HEK293 (cell line): ENCODE results near the gene PCAT6.

Source experiments
- CTCF ChIA-PET: fragments of 350-600 bp; formaldehyde crosslinking; extraction: SDS; loops from one replicate; lab custom pipeline; 2021; ENCODE audit warnings: antibody characterized with exemption; lab: Yijun Ruan, JAX
- POLR2A ChIA-PET: fragments of 300-600 bp; formaldehyde crosslinking; extraction: SDS; loops from one replicate; lab custom pipeline; 2020; ENCODE audit warnings: antibody characterized with exemption, inconsistent platforms; lab: Yijun Ruan, JAX
- H3K27ac ChIP-seq: fragments of 200-500 bp; sonication (Bioruptor generic); 2 replicates; pipeline ENCODE4 v1.5.1; 2014; ENCODE audit warnings: low read depth, low read length, control low read depth, inconsistent platforms; ENCODE audit errors: extremely low read depth
- H3K36me3 ChIP-seq, 2 experiments: fragments of 200-500 bp in 1 of 2; sonication (Bioruptor generic) in 1 of 2; 1 replicate in 1 of 2; 2 replicates in 1 of 2; pipeline ENCODE4 v1.5.1; 2014 to 2017; ENCODE audit warnings: inconsistent platforms in 2 of 2, low read length in 2 of 2; ENCODE audit not compliant: control insufficient read depth in 2 of 2, insufficient read depth in 1 of 2
- H3K4me1 ChIP-seq: fragments of 200-500 bp; sonication (Bioruptor generic); 2 replicates; pipeline ENCODE4 v1.5.1; 2014; ENCODE audit warnings: mild to moderate bottlenecking, low read length, inconsistent platforms; ENCODE audit not compliant: control insufficient read depth, insufficient read depth
- H3K4me3 ChIP-seq: 2 replicates; pipeline ENCODE4 v1.5.1; 2011; ENCODE audit warnings: low read depth, mild to moderate bottlenecking, control low read depth, low read length, moderate library complexity
- H3K9me3 ChIP-seq: fragments of 200-500 bp; sonication (Bioruptor generic); 2 replicates; pipeline ENCODE4 v1.5.1; 2014; ENCODE audit warnings: low read depth, low read length, inconsistent platforms; ENCODE audit not compliant: control insufficient read depth, insufficient read depth
- KLF1 ChIP-seq: fragments of 450-650 bp; formaldehyde crosslinking; IDR thresholded peaks from 2 replicates; pipeline ENCODE4 v1.5.1; 2016; ENCODE audit warnings: missing biosample characterization, missing genetic modification characterization
- KLF17 ChIP-seq: fragments of 450-650 bp; formaldehyde crosslinking; IDR thresholded peaks from 2 replicates; pipeline ENCODE4 v1.5.1; 2016; ENCODE audit warnings: missing biosample characterization, missing genetic modification characterization
- PRDM10 ChIP-seq: fragments of 450-650 bp; formaldehyde crosslinking; IDR thresholded peaks from 2 replicates; pipeline ENCODE4 v1.5.1; 2016; ENCODE audit warnings: missing biosample characterization, missing genetic modification characterization
- ZBTB20 ChIP-seq: fragments of 450-650 bp; formaldehyde crosslinking; IDR thresholded peaks from 2 replicates; pipeline ENCODE4 v1.5.1; 2016; ENCODE audit warnings: missing biosample characterization, missing genetic modification characterization
- ZBTB44 ChIP-seq: fragments of 450-650 bp; IDR thresholded peaks from 2 replicates; pipeline ENCODE4 v1.5.1; 2018; ENCODE audit warnings: missing biosample characterization, mild to moderate bottlenecking, missing genetic modification characterization
- ZNF23 ChIP-seq: fragments of 450-650 bp; formaldehyde crosslinking; IDR thresholded peaks from 2 replicates; pipeline ENCODE4 v1.5.1; 2016; ENCODE audit warnings: missing biosample characterization, missing genetic modification characterization, borderline replicate concordance
- ZNF292 ChIP-seq: fragments of 450-650 bp; formaldehyde crosslinking; IDR thresholded peaks from 2 replicates; pipeline ENCODE4 v1.5.1; 2016; ENCODE audit warnings: low read depth, missing biosample characterization, missing genetic modification characterization, borderline replicate concordance
- ZNF404 ChIP-seq: fragments of 450-650 bp; formaldehyde crosslinking; IDR thresholded peaks from 2 replicates; pipeline ENCODE4 v1.5.1; 2017; ENCODE audit warnings: missing biosample characterization, missing genetic modification characterization
- ZNF426 ChIP-seq: fragments of 450-650 bp; formaldehyde crosslinking; IDR thresholded peaks from 2 replicates; pipeline ENCODE4 v1.5.1; 2017; ENCODE audit warnings: missing biosample characterization, missing genetic modification characterization, mild to moderate bottlenecking, inconsistent platforms, moderate library complexity
- ZNF449 ChIP-seq: fragments of 450-650 bp; formaldehyde crosslinking; IDR thresholded peaks from 2 replicates; pipeline ENCODE4 v1.5.1; 2017; ENCODE audit warnings: missing biosample characterization, mild to moderate bottlenecking, missing genetic modification characterization, moderate library complexity
- ZNF513 ChIP-seq: fragments of 450-650 bp; IDR thresholded peaks from 2 replicates; pipeline ENCODE4 v1.5.1; 2018; ENCODE audit warnings: missing biosample characterization, missing genetic modification characterization
- ZNF560 ChIP-seq: fragments of 450-650 bp; formaldehyde crosslinking; IDR thresholded peaks from 2 replicates; pipeline ENCODE4 v1.5.1; 2017; ENCODE audit warnings: missing biosample characterization, missing genetic modification characterization, borderline replicate concordance
- ZNF600 ChIP-seq: fragments of 450-650 bp; formaldehyde crosslinking; IDR thresholded peaks from 2 replicates; pipeline ENCODE4 v1.5.1; 2016; ENCODE audit warnings: missing biosample characterization, missing genetic modification characterization
- ZNF664 ChIP-seq: fragments of 450-650 bp; formaldehyde crosslinking; IDR thresholded peaks from 2 replicates; pipeline ENCODE4 v1.5.1; 2016; ENCODE audit warnings: missing biosample characterization, missing genetic modification characterization

Gene PCAT6

GRCh38 chr1:202810193-202810614, 550 bp upstream of the PCAT6 start:
- Histone ChIP-seq H3K4me1 (no peaks in the 10 kb centered on the region; the same call in 1 of the 2 replicates), H3K4me3 (peak overlapping the region; percentile 69), H3K9me3 (no peaks in the 10 kb centered on the region), H3K27ac (no peak overlapping the region), H3K36me3 (no peaks in the 10 kb centered on the region)
- TF ChIP-seq ZNF664 (tag by site-specific recombination) (peak; percentile 93; the same call in 1 of the 2 replicates), ZNF404 (no peak)
- ChIA-PET CTCF (no interaction called here), POLR2A (interaction anchor here (0.5 to 1.4 kb wide), 7 partner anchors 10 to 115 kb away, joined by 3 to 7 read pairs (median 4); partner anchors contain the start of gene RABIF)

GRCh38 chr1:202811296-202812175, 782 bp downstream of the PCAT6 start:
- H3K27ac ChIP-seq: peak overlapping the region; percentile 25; the same call in 1 of the 2 replicates
- no peaks in the 10 kb centered on the region for H3K4me1 ChIP-seq
- H3K4me3 ChIP-seq: peak overlapping the region; percentile 69
- H3K9me3 ChIP-seq: no peaks in the 10 kb centered on the region
- CTCF ChIA-PET: interaction anchor here (0.7 kb wide), 1 partner anchor 124 kb away, joined by 3 read pairs; no protein-coding TSS in a partner anchor
- POLR2A ChIA-PET: interaction anchor here (0.9 to 1.4 kb wide), 3 partner anchors 11 to 196 kb away, joined by 3 to 5 read pairs (median 3); partner anchors contain the start of gene TMEM183A
- H3K36me3 ChIP-seq: no peaks in the 10 kb centered on the region
- no peak for TF ChIP-seq ZNF292 (tag by site-specific recombination)
- 0 out of 2 replicates have a peak, but pooled peaks have one; percentile 19 for TF ChIP-seq KLF17 (tag by site-specific recombination)
- peak; percentile 47; the same call in 1 of the 2 replicates for TF ChIP-seq PRDM10 (tag by site-specific recombination)
- TF ChIP-seq ZNF560 (tag by site-specific recombination): no peak
- TF ChIP-seq, all 188 proteins: peak for 2

- no peak for TF ChIP-seq ZNF426 (tag by site-specific recombination)
- TF ChIP-seq KLF1: 0 out of 2 replicates have a peak, but pooled peaks have one; percentile 35
- no peak for TF ChIP-seq ZNF23
- no peak for TF ChIP-seq ZBTB44
- peak; percentile 18; the same call in 1 of the 2 replicates for TF ChIP-seq ZNF449 (tag by site-specific recombination)
- peak; percentile 64 for TF ChIP-seq ZBTB20 (tag by site-specific recombination)
- 0 out of 2 replicates have a peak, but pooled peaks have one; percentile 8 for TF ChIP-seq ZNF513 (tag by site-specific recombination)
- 0 out of 2 replicates have a peak, but pooled peaks have one; percentile 24 for TF ChIP-seq ZNF600
- TF ChIP-seq, all 188 proteins: peak for 5
- H3K36me3 ChIP-seq: no peaks in the 10 kb centered on the region
- H3K4me3 ChIP-seq: no peak overlapping the region
- no peaks in the 10 kb centered on the region for H3K4me1 ChIP-seq
- no peak overlapping the region for H3K27ac ChIP-seq
- no peaks in the 10 kb centered on the region for H3K9me3 ChIP-seq
- POLR2A ChIA-PET: interaction anchor here (1.2 kb wide), 1 partner anchor 195 kb away, joined by 3 read pairs; the partner anchor contains the start of gene TMEM183A
- CTCF ChIA-PET: interaction anchor here (0.7 kb wide), 1 partner anchor 124 kb away, joined by 3 read pairs; no protein-coding TSS in a partner anchor
Observed at GRCh38 chr1:202812176-202813026, 1.6 kb downstream of the PCAT6 start.
